ENCODE measurements around the gene PXK.

PXK gene

GRCh38 chr3:58383904-58384303 lies 51.2 kb downstream of the PXK start:
- DNase-seq (ENCODE audit: low read depth): peak; percentile 86

DNA sequence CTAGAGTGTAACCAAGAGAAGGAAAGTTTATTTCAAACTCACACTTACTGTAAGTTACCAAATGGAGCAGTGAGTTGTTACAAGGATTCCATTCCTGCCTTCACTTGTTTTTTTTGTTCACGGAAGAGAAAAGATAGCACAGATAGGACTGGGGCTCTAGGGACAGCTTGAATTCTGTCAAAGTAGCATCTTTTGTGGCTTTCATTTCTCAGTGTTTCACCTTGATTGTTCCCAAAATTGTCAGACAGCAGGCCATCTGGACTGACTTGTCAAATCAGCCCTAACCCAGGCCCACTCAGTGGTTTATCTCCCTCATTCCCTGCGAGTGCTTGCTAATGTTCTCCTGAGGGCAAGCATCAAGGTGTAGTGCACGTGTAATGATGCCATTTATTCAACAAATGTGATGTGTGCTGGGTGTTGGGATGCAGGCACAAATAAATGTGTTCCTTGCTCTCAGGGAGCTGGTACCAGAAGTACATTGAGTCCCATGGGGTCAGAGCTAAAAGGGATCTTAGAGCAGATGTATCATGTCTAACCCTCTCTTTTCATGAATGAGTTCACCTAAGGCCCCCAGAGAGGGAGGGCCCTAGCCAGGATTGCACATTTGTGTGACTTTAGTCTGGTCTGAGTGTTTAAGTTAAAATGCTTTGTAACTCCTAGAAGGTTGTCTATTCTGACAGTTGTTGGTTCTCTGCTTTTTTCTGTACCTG lies 51.8 kb downstream of the PXK start:
- DNase-seq (ENCODE audit: low read depth): no peak

- DNase-seq (ENCODE audit: low read depth): no peak
Observed at GRCh38 chr3:58386626-58387365, 54.1 kb downstream of the PXK start.

GRCh38 chr3:58387650-58388546 lies 55.2 kb downstream of the PXK start:
- no peak for DNase-seq (ENCODE audit: low read depth)

- DNase-seq (ENCODE audit: low read depth): peak; percentile 74
Observed at GRCh38 chr3:58388550-58389091, 55.9 kb downstream of the PXK start.

GRCh38 chr3:58391156-58391865 lies 58.6 kb downstream of the PXK start:
- DNase-seq (ENCODE audit: low read depth): no peak

DNA sequence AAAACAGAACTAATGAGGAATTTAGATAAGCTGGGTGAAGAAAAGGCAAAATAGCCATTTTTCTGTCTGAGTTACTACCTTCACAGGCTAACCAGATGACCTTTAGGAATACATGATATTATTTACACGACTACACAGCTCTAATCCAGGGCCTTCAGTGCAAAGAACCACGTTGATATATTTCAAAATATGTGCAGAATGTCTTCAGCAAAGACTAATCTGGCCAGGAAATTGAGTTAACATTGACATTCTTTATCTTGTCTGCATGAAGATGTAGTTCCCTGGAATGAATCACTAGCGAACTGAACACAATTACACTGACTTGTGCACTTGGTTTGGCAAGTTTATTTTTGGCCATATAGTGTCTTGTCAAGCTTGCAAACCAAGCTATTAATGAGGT lies 59.5 kb downstream of the PXK start:
- no peak for DNase-seq (ENCODE audit: low read depth)

DNA sequence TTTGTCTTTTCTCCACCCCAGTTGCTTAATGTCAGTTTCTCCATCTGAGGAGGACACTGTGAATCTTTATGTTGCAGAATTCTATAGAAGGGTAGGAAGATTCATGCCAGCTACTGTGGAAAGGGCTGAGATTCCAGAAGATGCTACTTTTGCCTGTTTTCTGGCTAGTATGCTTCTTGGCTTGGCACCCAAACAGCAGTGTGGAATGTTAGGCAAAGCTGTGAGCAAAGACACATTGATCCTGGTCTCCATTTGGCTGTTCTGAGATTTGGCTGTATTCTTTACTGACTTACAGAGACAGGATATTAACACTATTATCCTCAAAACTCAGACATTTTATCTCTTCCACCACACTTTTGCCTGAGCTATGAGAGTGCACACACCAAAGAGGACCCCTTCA lies 61.6 kb downstream of the PXK start:
- no peak for DNase-seq (ENCODE audit: low read depth)

DNA sequence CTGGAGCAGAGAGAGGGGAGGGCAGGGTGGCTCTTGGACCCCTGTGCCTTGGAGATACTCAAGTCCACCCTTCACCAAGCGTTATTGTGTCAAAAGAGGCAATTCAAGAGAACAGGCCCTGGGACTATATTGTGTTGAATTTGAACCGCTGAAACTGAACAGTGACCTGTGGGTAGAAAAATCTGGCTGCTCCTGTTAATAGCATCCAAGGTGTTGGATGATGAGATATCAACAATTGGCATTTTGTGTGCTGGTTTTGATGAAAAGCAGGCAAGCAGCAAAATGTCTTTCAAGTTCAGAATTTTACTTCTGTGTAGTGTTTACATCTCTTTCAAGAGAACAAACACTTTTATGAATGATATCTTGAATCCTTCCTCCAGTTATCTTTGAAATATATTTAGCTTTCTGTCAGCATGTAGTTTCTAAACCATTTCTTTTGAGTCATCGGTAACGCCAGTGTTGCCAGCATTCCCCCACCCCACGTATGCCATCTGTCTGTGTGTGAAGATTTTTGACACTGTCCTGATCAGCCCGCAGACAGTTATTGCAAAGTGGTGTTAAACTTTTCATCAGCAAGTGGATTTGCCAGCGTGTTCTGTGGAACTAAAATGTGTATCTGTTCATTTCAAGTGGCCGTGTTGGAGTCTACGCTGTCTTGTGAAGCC lies 66.1 kb downstream of the PXK start:
- no peak for DNase-seq (ENCODE audit: low read depth)

DNA sequence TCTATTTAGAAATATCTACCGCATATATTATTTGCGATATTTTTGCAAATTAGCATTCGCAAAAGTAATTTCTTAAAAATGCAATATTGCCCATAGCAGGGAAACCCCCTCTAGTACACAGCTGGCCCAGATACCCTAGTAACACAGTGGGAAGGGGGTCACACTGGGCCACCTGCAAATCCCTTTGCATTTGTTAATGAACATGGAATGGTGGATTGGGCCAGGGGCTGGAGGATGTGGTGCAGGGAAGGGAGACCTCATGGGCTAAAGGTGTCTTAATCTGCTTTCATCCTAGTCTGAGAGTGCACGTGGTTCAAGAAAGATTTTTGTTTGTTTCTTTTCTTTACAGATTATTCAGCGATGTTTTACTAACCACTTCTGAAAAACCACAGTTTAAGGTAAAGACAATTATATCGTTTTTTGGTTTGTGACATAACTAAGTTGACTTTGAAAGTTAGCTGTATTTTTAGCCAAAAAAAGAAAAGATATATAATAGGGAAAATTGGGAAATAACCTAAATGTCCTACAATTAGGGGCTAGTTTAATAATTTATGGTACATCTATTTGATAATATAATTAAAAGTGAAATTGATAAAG lies 70.9 kb downstream of the PXK start:
- no peak for DNase-seq (ENCODE audit: low read depth)

DNA sequence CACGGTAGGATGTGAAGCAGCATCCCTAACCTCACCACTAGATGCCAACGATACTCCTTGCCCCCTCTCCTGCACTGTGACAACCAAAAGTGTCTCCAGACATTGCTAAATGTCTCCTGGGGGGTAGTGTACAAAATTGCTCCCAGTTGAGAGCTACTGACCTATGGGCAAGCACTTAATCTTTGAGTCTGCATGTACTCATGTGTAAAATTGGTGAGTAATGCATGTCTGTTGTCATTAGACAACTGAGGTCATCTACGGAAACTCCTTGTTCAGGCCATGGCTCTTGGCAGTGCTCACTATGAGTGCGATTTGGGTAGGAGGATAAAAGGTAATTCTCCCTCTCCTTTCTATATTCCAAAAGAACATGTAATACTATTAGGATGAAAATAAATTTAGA lies 71.7 kb downstream of the PXK start:
- DNase-seq (ENCODE audit: low read depth): peak; percentile 24

- DNase-seq (ENCODE audit: low read depth): no peak
Observed at GRCh38 chr3:58408906-58409305, 76.2 kb downstream of the PXK start.

DNA sequence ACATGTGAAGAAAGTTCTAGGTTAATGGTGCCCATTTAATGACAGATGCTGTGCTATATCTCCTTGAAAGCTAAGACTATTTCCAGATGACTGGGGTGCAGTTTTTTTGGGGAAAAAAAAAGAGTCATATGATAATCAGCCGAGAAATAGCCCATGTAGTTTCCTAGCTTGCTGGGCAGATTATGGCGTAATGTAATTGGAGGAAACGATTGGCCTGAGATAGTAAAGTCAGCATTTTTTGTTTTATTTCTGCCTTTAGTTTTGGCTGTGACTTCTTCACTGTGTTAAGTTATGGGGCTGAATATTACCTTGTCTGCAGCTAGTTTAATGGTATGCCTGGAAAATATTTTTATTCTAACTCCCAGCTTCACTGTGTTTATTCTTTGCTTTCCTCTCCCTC lies 77.0 kb downstream of the PXK start:
- no peak for DNase-seq (ENCODE audit: low read depth)

DNA sequence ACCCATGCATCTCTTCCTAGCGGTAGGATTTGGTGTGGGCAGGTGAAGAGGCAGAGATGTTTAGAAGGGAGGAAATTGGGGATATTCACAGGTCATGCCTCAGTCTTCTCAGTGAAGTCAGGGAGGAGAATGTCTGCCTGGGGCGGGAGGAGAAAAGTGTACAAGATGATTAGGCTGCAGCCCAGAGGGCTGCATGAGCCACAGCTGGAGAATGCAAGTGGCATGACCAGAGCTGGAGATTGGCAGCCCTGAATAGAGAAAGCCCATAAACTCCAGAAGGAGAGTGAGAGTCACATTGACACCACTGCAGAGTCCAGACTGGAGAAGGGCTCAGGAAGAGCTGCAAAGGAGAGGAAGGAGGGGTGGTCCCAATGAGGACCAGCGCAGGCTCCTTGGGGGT lies 78.3 kb downstream of the PXK start:
- no peak for DNase-seq (ENCODE audit: low read depth)

GRCh38 chr3:58411851-58412830 lies 79.4 kb downstream of the PXK start:
- DNase-seq (ENCODE audit: low read depth): no peak

DNA sequence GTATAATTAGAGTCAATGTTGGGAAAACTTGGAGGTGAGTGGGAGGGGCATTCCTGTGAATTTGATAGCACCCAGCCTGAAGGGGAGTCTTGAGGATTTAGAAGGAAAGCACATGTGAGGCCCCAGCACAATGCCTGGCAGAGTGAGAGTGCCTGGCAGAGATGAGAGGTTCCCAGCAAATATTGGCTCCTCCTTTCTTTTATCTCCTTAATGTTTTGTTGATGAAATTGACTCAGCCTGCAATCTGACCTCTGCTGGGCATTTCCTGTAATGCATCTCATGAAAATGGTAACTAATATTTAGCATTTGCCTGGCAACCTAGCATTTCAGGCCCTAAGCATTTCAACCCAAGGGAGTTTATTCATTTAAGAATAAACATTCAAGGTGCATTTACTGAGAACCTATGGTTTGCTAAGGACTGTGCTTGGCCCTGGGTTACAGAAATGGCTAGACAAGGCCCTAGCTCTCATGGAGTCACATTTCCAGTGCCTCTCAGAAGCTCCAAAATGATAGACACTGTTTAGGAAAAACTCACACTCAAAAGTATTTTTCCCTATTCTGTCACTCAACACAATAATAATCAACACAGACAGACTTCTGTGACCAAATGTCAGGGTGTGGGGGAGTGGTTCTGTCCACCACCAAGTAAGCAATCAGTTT lies 82.0 kb downstream of the PXK start:
- peak; percentile 62 for DNase-seq (ENCODE audit: low read depth)

DNA sequence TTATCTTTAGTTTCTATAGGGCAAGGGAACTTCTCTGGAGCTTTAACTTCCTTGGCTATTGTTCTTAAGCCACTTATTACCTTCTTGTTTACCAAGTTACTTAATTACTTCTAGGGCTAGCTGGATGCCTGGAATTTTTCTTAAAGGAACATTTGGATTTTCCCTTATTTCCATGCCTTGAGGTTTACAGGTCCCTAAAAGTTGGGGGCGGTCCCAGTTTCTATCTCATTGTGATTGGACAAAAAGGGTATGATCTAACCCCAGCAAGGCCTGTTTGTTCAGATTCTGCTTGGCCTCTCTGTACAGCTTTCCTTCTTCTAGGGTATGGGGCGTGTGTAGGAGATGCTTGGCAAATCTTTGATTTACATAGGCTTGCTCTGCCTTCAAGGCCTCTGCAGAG lies 83.5 kb downstream of the PXK start:
- DNase-seq (ENCODE audit: low read depth): no peak

GRCh38 chr3:58417075-58417474 lies 84.4 kb downstream of the PXK start:
- no peak for DNase-seq (ENCODE audit: low read depth)

DNA sequence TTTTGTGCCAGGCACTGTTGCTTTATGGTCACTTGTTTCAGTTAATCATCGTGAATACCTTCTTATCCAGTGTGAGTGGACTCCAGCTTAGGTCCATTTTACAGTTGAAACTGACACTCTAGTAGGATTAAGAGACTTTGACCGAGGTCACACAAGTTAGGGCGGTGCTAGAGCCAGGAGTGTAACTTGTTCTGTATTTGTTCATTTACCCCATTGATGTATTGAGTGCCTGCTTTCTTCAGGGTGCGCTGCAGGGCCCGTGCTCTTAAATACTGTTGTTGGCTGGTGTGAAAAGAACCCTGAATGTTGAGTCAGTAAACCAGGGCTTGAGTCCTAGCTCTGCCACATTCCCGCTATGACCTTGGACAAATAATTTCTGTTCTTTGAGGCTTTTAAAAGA lies 85.5 kb downstream of the PXK start:
- no peak for DNase-seq (ENCODE audit: low read depth)

Measured in fibroblast of the conjunctiva (primary cell).